H9 (cell line): ENCODE measurements around the gene POU1F1. TPM values are rescaled to one million over a fixed set of nuclear protein-coding genes. Genes with fewer than 3 reads are reported as not detected.

Experiments used
- DNase-seq: peaks from one replicate; pipeline ENCODE4 v3.0.0-alpha.2; 2017
- H2AFZ ChIP-seq: one replicate; pipeline ENCODE4 v1.6.1; 2013; ENCODE audit warnings: mild to moderate bottlenecking, low read length, control low read depth, moderate library complexity
- H2AK5ac ChIP-seq: 2 replicates; pipeline ENCODE4 v1.6.1; 2013; ENCODE audit warnings: low read length, control low read depth, mixed read lengths; ENCODE audit not compliant: insufficient read length
- H2BK120ac ChIP-seq: one replicate; pipeline ENCODE4 v1.6.1; 2013; ENCODE audit warnings: low read depth, mild to moderate bottlenecking, low read length, control low read depth, inconsistent platforms; ENCODE audit not compliant: poor library complexity, severe bottlenecking
- H2BK12ac ChIP-seq: 2 replicates; pipeline ENCODE4 v1.6.1; 2013; ENCODE audit warnings: low read length, control low read depth, mixed read lengths, low read depth; ENCODE audit not compliant: insufficient read length
- H2BK15ac ChIP-seq: 2 replicates; pipeline ENCODE4 v1.6.1; 2013; ENCODE audit warnings: low read depth, low read length, control low read depth
- H2BK20ac ChIP-seq: one replicate; pipeline ENCODE4 v1.6.1; 2013; ENCODE audit warnings: low read depth, mild to moderate bottlenecking, low read length, control low read depth, inconsistent platforms; ENCODE audit not compliant: poor library complexity, severe bottlenecking
- H2BK5ac ChIP-seq: 2 replicates; pipeline ENCODE4 v1.6.1; 2013; ENCODE audit warnings: low read length, control low read depth, mixed read lengths; ENCODE audit not compliant: insufficient read length
- H3K14ac ChIP-seq: 2 replicates; pipeline ENCODE4 v1.6.1; 2013; ENCODE audit warnings: low read length, control low read depth; ENCODE audit not compliant: insufficient read depth
- H3K18ac ChIP-seq: 2 replicates; pipeline ENCODE4 v1.6.1; 2013; ENCODE audit warnings: low read depth, mild to moderate bottlenecking, mixed read lengths, low read length, control low read depth; ENCODE audit not compliant: insufficient read length
- H3K23ac ChIP-seq: 2 replicates; pipeline ENCODE4 v1.6.1; 2013; ENCODE audit warnings: low read length, control low read depth, mixed read lengths, low read depth; ENCODE audit not compliant: insufficient read length
- H3K23me2 ChIP-seq: 2 replicates; pipeline ENCODE4 v1.6.1; 2013; ENCODE audit warnings: low read depth, mild to moderate bottlenecking, mixed read lengths, low read length, control low read depth; ENCODE audit not compliant: insufficient read length, poor library complexity, severe bottlenecking
- H3K27ac ChIP-seq: 2 replicates; pipeline ENCODE4 v1.5.1; 2013; ENCODE audit warnings: low read length, control low read depth, mixed read lengths, low read depth; ENCODE audit not compliant: insufficient read length
- H3K27me3 ChIP-seq: 2 replicates; pipeline ENCODE4 v1.6.1; 2013; ENCODE audit warnings: low read length, control low read depth, inconsistent platforms; ENCODE audit not compliant: insufficient read depth
- H3K4ac ChIP-seq: 2 replicates; pipeline ENCODE4 v1.6.1; 2013; ENCODE audit warnings: low read depth, mild to moderate bottlenecking, control low read depth, inconsistent platforms, low read length, moderate library complexity
- H3K4me1 ChIP-seq: 2 replicates; pipeline ENCODE4 v1.6.1; 2013; ENCODE audit warnings: low read length, control low read depth, inconsistent platforms; ENCODE audit not compliant: insufficient read depth
- H3K4me2 ChIP-seq: 2 replicates; pipeline ENCODE4 v1.6.1; 2013; ENCODE audit warnings: low read length, control low read depth, mixed read lengths; ENCODE audit not compliant: insufficient read length, insufficient read depth
- H3K56ac ChIP-seq: 2 replicates; pipeline ENCODE4 v1.6.1; 2013; ENCODE audit warnings: low read depth, mild to moderate bottlenecking, mixed read lengths, low read length, control low read depth; ENCODE audit not compliant: insufficient read length
- H3K79me1 ChIP-seq: 2 replicates; pipeline ENCODE4 v1.6.1; 2013; ENCODE audit warnings: low read depth, mild to moderate bottlenecking, moderate library complexity, low read length, control low read depth, inconsistent platforms; ENCODE audit not compliant: insufficient read depth, poor library complexity, severe bottlenecking
- H3K79me2 ChIP-seq: 2 replicates; pipeline ENCODE4 v1.6.1; 2013; ENCODE audit warnings: low read length, control low read depth, inconsistent platforms; ENCODE audit not compliant: insufficient read depth
- H3K9ac ChIP-seq: 2 replicates; pipeline ENCODE4 v1.6.1; 2013; ENCODE audit warnings: low read length, control low read depth, mixed read lengths; ENCODE audit not compliant: insufficient read length; ENCODE audit errors: extremely low read depth
- H3K9me3 ChIP-seq: one replicate; pipeline ENCODE4 v1.6.1; 2013; ENCODE audit warnings: low read depth, low read length, inconsistent platforms; ENCODE audit not compliant: control insufficient read depth
- H3T11ph ChIP-seq: one replicate; pipeline ENCODE4 v1.6.1; 2013; ENCODE audit warnings: mild to moderate bottlenecking, low read length, control low read depth, inconsistent platforms
- H4K20me1 ChIP-seq: one replicate; pipeline ENCODE4 v1.6.1; 2013; ENCODE audit not compliant: control insufficient read depth, insufficient read length, insufficient read depth
- H4K5ac ChIP-seq: 2 replicates; pipeline ENCODE4 v1.6.1; 2013; ENCODE audit warnings: low read depth, mild to moderate bottlenecking, mixed read lengths, low read length, control low read depth; ENCODE audit not compliant: insufficient read length
- H4K8ac ChIP-seq: replicated peaks from 2 replicates; pipeline ENCODE4 v1.6.1; 2013; ENCODE audit warnings: low read length, control low read depth, mixed read lengths, low read depth; ENCODE audit not compliant: insufficient read length
- H4K91ac ChIP-seq: 2 replicates; pipeline ENCODE4 v1.6.1; 2013; ENCODE audit warnings: low read depth, mild to moderate bottlenecking, moderate library complexity, mixed read lengths, low read length, control low read depth; ENCODE audit not compliant: insufficient read length
- H3K27ac Mint-ChIP-seq, 3 experiments: 2 replicates in 2 of 3; 3 replicates in 1 of 3; pipeline ENCODE4 v1.8.0; 2020 to 2021; ENCODE audit warnings: mixed read lengths in 3 of 3, mild to moderate bottlenecking in 1 of 3, moderate library complexity in 1 of 3
- H3K27me3 Mint-ChIP-seq: 2 replicates; pipeline ENCODE4 v1.8.0; 2021; ENCODE audit warnings: low read depth, mild to moderate bottlenecking, moderate library complexity, mixed read lengths
- H3K36me3 Mint-ChIP-seq, 3 experiments: 2 replicates in 2 of 3; 3 replicates in 1 of 3; pipeline ENCODE4 v1.8.0; 2020 to 2021; ENCODE audit warnings: low read depth in 3 of 3, mixed read lengths in 3 of 3; ENCODE audit not compliant: insufficient read depth in 1 of 3
- H3K4me1 Mint-ChIP-seq, 2 experiments: 2 replicates each; pipeline ENCODE4 v1.8.0; 2020; ENCODE audit warnings: mixed read lengths in 2 of 2
- H3K4me3 Mint-ChIP-seq, 2 experiments: 2 replicates in 1 of 2; 3 replicates in 1 of 2; pipeline ENCODE4 v1.8.0; 2020 to 2021; ENCODE audit warnings: mild to moderate bottlenecking in 2 of 2, mixed read lengths in 2 of 2, moderate library complexity in 1 of 2
- H3K9me3 Mint-ChIP-seq, 2 experiments: 2 replicates in 1 of 2; 3 replicates in 1 of 2; pipeline ENCODE4 v1.8.0; 2020; ENCODE audit warnings: mild to moderate bottlenecking in 2 of 2, mixed read lengths in 2 of 2, moderate library complexity in 1 of 2
- CTCF ChIP-seq: fragments of 200-600 bp; sonication (generic); conservative IDR thresholded peaks from 3 replicates; pipeline ENCODE4 v1.8.0; 2021; ENCODE audit warnings: antibody characterized with exemption, mild to moderate bottlenecking
- WGBS: extraction: QIAGEN DNeasy Blood & Tissue Kit; methylation state at CpG from one replicate; pipeline ENCODE4 v1.1.7; 2013; ENCODE audit warnings: missing lambda C conversion rate, low lambda C conversion rate, mixed read lengths; ENCODE audit not compliant: insufficient read length; ENCODE audit errors: extremely low coverage; 5-methylcytosine and 5-hydroxymethylcytosine counted together
- total RNA-seq: library from RNA; stranded (reverse); gene quantifications from 2 replicates; pipeline ENCODE4 v1.2.1, GENCODE V29; 2021

Gene POU1F1
- total RNA-seq, 1 experiment from 2014 or later = not detected

DNA sequence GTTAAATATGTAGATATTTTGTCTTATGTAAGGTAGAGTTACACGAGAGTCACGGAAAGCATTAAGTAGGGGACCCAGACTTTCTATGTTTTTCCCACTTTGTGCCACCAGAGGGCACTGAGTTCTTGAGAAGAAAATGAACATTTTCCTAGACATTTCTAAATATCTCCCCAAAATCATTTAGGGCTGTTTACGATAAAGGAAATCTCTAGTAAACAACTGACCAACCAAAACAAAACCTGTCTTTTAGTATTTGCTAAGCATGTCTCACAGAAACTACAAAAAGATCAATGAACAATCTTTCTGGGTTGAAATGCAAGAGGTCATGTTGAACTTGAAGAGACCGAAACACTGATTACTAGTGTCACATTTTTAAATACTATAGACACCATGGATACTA is 16.1 kb downstream of the POU1F1 start:
- no peak overlapping the region for H2BK120ac ChIP-seq
- H3K27me3 Mint-ChIP-seq = no peaks in the 10 kb centered on the region
- H2BK15ac ChIP-seq = no peak overlapping the region
- no peak overlapping the region for H4K8ac ChIP-seq
- TF ChIP-seq CTCF = peak; percentile 80
- no peaks in the 10 kb centered on the region for H3K79me2 ChIP-seq
- no peak overlapping the region for H3T11ph ChIP-seq
- H2BK5ac ChIP-seq = no peak overlapping the region
- H2AK5ac ChIP-seq = no peak overlapping the region
- H3K9ac ChIP-seq = no peak overlapping the region
- H3K27ac Mint-ChIP-seq = no peak overlapping the region
- no peak overlapping the region for H3K4ac ChIP-seq
- no peaks in the 10 kb centered on the region for H3K36me3 Mint-ChIP-seq
- WGBS = no CpG with 5 or more reads among the region's 4 CpGs
- H3K9me3 Mint-ChIP-seq = no peaks in the 10 kb centered on the region
- no peak overlapping the region for H3K4me3 Mint-ChIP-seq
- no peaks in the 10 kb centered on the region for H3K79me1 ChIP-seq
- no peak for DNase-seq
- no peak overlapping the region for H3K23ac ChIP-seq
- no peaks in the 10 kb centered on the region for H3K23me2 ChIP-seq
- H3K9me3 ChIP-seq = no peaks in the 10 kb centered on the region
- H3K4me2 ChIP-seq = no peak overlapping the region
- H3K27ac ChIP-seq = no peak overlapping the region
- H3K18ac ChIP-seq = no peak overlapping the region
- H3K27me3 ChIP-seq = no peaks in the 10 kb centered on the region
- no peaks in the 10 kb centered on the region for H3K4me1 ChIP-seq
- H3K14ac ChIP-seq = no peak overlapping the region
- H3K56ac ChIP-seq = no peak overlapping the region
- H4K91ac ChIP-seq = no peak overlapping the region
- no peak overlapping the region for H2BK12ac ChIP-seq
- no peak overlapping the region for H2BK20ac ChIP-seq
- peaks cover 0 to 7% of the 10 kb centered on the region in 2 experiments; a peak in 3 of 4 replicates for H3K4me1 Mint-ChIP-seq
- no peak overlapping the region for H4K5ac ChIP-seq
- no peak overlapping the region for H2AFZ ChIP-seq
- no peaks in the 10 kb centered on the region for H4K20me1 ChIP-seq
